Gastroesophageal sphincter (tissue), 4 donors: ENCODE measurements around the gene BRIX1. TPM values are rescaled to one million over a fixed set of nuclear protein-coding genes. Genes with fewer than 3 reads are reported as not detected.
"Not testable (repeated sequence)": the region's sequence is repeated elsewhere in the genome, so short reads cannot be mapped to it uniquely, and the experiment has no call there.

Experiments
- ATAC-seq: fragments of 150-250 bp; one replicate; pipeline ENCODE4 v1.9.1; 2016; ENCODE audit warnings: mild to moderate bottlenecking, moderate library complexity
- H3K27ac ChIP-seq, 4 donors: fragments of 200-600 bp; sonication (generic) in 3 of 4; 1 replicate in 3 of 4; 2 replicates in 1 of 4; pipeline ENCODE4 v1.5.1; 2016 to 2019
- H3K27me3 ChIP-seq: fragments of 200-600 bp; sonication (generic); one replicate; pipeline ENCODE4 v1.5.1; 2019
- H3K36me3 ChIP-seq, 2 donors: fragments of 200-600 bp; sonication (generic); one replicate each; pipeline ENCODE4 v1.5.1; 2019; ENCODE audit warnings: control low read depth in 1 of 2
- H3K4me1 ChIP-seq, 3 donors: fragments of 200-600 bp; sonication (generic); 1 replicate in 2 of 3; 2 replicates in 1 of 3; pipeline ENCODE4 v1.5.1; 2016 to 2019; ENCODE audit warnings: control low read depth in 2 of 3
- H3K4me3 ChIP-seq, 2 donors: fragments of 200-600 bp; sonication (generic); one replicate each; pipeline ENCODE4 v1.5.1; 2019; ENCODE audit warnings: mild to moderate bottlenecking in 1 of 2, moderate library complexity in 1 of 2
- H3K9me3 ChIP-seq, 3 donors: fragments of 200-600 bp; sonication (generic); one replicate each; pipeline ENCODE4 v1.5.1; 2017 to 2019; ENCODE audit warnings: control low read depth in 2 of 3
- EP300 ChIP-seq: sonication (generic); formaldehyde crosslinking; IDR thresholded peaks from one replicate; pipeline ENCODE4 v1.6.1; 2017; ENCODE audit warnings: antibody characterized with exemption, mild to moderate bottlenecking
- POLR2A ChIP-seq, 2 donors: fragments of 450-650 bp; IDR thresholded peaks; one replicate each; pipeline ENCODE4 v1.6.1; 2017; ENCODE audit warnings: antibody characterized with exemption in 2 of 2, mild to moderate bottlenecking in 2 of 2, moderate library complexity in 1 of 2
- POLR2AphosphoS5 ChIP-seq: sonication (generic); formaldehyde crosslinking; IDR thresholded peaks from one replicate; pipeline ENCODE4 v1.6.1; 2017; ENCODE audit warnings: antibody characterized with exemption
- WGBS, 2 donors: methylation state at CpG; one replicate each; pipeline ENCODE4 v1.1.5; 2018; ENCODE audit warnings: low coverage in 1 of 2; 5-methylcytosine and 5-hydroxymethylcytosine counted together
- total RNA-seq, 4 donors: library from RNA; depleted of rRNA; stranded (reverse); fragments of >200 nt; gene quantifications; one replicate each; pipeline ENCODE4 v1.1.0, GENCODE V29; 2016
- TF ChIP-seq, protein P1 (sequence below), 4 experiments: fragments of 200-600 bp in 2 of 4; fragments of 450-650 bp in 2 of 4; sonication (generic) in 1 of 4; IDR thresholded peaks; one replicate each; pipeline ENCODE4 v1.5.1; 2017 to 2019; ENCODE audit warnings: antibody characterized with exemption in 4 of 4, mild to moderate bottlenecking in 2 of 4, moderate library complexity in 2 of 4

The BRIX1 gene
- total RNA-seq, 4 donors from 2014 or later = 22.4 to 34.7 (median 28.9) TPM

DNA sequence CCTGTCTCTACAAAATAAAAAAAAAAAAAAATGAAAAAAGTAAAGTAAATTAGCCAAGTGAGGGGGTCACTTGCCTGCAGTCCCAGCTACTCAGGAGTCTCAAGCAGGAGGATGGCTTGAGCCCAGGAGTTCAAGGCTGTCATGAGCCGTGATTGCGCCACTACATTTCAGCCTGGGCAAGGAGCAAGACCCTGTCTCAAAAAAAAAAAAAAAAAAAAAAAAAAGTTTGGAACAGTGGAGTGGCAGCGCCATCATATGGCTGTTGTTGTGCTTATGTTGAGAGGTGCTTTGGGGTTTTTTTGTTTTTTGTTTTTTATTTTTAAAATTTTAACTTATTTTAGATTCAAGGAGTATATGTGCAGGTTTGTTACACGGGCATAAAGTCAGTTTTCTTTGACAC lies 3.6 kb downstream of the BRIX1 start:
- 72 to 82% methylated on average over 2 to 4 of the region's 4 CpGs for WGBS, 2 donors
- Histone ChIP-seq H3K9me3 (no peaks in the 10 kb centered on the region), H3K4me3 (no peak overlapping the region), H3K27ac (no peak overlapping the region), H3K36me3 (peaks cover 0 to 57% of the 10 kb centered on the region in 2 donors), H3K27me3 (no peaks in the 10 kb centered on the region), H3K4me1 (peaks cover 8 to 40% (median 11%) of the 10 kb centered on the region in 3 donors)
- ATAC-seq = no peak
- TF ChIP-seq, protein P1, sequence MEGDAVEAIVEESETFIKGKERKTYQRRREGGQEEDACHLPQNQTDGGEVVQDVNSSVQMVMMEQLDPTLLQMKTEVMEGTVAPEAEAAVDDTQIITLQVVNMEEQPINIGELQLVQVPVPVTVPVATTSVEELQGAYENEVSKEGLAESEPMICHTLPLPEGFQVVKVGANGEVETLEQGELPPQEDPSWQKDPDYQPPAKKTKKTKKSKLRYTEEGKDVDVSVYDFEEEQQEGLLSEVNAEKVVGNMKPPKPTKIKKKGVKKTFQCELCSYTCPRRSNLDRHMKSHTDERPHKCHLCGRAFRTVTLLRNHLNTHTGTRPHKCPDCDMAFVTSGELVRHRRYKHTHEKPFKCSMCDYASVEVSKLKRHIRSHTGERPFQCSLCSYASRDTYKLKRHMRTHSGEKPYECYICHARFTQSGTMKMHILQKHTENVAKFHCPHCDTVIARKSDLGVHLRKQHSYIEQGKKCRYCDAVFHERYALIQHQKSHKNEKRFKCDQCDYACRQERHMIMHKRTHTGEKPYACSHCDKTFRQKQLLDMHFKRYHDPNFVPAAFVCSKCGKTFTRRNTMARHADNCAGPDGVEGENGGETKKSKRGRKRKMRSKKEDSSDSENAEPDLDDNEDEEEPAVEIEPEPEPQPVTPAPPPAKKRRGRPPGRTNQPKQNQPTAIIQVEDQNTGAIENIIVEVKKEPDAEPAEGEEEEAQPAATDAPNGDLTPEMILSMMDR (IDR thresholded peaks at IDR 0.05) = no peak
- TF ChIP-seq POLR2AphosphoS5 (no peak), POLR2A (IDR thresholded peaks at IDR 0.05) (no peak), EP300 (no peak)

DNA sequence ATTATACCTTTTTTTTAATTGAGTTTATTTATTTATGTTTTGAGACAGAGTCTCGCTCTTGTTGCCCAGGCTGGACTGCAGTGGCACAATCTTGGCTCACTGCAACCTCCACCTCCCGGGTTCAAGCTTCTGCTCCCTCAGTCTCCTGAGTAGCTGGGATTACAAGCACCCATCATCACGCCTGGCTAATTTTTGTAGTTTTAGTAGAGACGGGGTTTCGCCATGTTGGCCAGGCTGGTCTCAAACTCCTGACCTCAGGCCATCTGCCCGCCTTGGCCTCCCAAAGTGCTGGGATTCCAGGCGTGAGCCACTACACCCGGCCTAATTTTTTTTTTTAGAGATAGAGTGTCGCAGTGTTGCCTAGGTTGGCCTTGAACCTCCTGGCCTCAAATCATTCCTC lies 7.7 kb downstream of the BRIX1 start:
- WGBS, 2 donors = 94 to 96% methylated on average over 5 to 9 of the region's 9 CpGs

DNA sequence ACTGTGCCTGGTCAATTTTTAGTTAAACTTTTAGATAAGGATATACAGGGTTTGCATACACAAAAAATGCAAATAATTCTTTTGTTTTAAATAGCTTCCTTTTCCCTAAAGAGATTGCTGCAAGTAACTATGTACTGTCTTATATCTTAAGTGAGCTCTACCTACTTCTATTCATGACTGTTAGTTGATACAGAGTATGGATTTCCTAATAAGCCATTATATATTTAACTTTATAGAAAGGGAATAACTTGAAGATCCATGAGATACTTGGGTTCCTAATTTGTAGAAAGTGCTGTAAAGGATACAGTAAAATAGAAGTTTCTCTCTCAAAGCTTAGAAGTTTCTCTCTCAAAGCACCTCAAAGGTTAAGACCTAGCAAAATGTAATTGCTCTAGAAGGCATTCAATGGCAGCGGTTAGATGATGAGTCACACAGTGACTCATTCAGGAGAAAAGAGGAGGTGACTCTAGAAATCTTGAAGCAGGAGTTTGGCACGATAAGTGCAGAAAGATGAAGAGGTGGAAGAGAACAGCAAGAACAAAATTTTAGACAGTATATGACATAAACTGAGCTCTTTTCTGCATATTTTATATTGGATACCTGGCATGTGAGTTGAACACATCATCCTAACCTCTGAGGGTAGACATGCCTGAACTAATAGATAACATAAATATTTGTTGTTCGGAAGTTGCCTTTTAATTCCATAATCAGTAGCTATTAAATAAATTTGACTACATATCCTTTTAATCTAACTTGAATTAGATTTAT lies 8.4 kb downstream of the BRIX1 start:
- no peaks in the 10 kb centered on the region for H3K9me3 ChIP-seq
- no peak for TF ChIP-seq EP300
- TF ChIP-seq, protein P1 (IDR thresholded peaks at IDR 0.05) = no peak
- no peak for TF ChIP-seq POLR2A (IDR thresholded peaks at IDR 0.05)
- peak; percentile 64 for TF ChIP-seq POLR2AphosphoS5
- H3K27me3 ChIP-seq = no peaks in the 10 kb centered on the region
- 29 to 36% methylated on average over 3 of the region's 3 CpGs for WGBS, 2 donors
- H3K36me3 ChIP-seq = peaks cover 0 to 80% of the 10 kb centered on the region in 2 donors
- ATAC-seq = no peak
- H3K4me1 ChIP-seq = peaks cover 0 to 21% (median 0%) of the 10 kb centered on the region in 3 donors
- peak overlapping the region in 2 of 4 donors; percentile 13 to 65 for H3K27ac ChIP-seq
- H3K4me3 ChIP-seq = no peak overlapping the region

More for the DNA sequence above, 7.7 kb downstream of the BRIX1 start:
- H3K36me3 ChIP-seq = peaks cover 0 to 85% of the 10 kb centered on the region in 2 donors
- H3K4me3 ChIP-seq, ATAC-seq, H3K9me3 ChIP-seq, H3K27me3 ChIP-seq: not testable (repeated sequence)
- peak overlapping the region in 2 of 4 donors; percentile 13 to 65 for H3K27ac ChIP-seq
- peaks cover 0 to 15% (median 0%) of the 10 kb centered on the region in 3 donors for H3K4me1 ChIP-seq

DNA sequence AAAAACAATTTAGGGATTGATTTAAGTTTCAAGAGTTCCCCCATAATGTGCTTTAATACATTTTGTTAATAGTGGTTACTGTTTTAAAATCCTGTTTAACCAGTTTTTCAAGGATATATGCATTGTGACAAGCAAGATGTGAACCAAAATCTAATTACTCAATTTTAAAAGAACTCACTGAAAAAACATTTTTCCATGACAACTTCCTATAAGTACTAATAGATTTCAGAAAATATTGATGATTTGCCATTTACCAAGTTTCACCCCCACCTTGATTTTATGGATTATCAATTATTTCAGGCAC lies 8.9 kb downstream of the BRIX1 start:
- Histone ChIP-seq H3K36me3 (peaks cover 0 to 75% of the 10 kb centered on the region in 2 donors), H3K4me1 (peaks cover 0 to 22% (median 0%) of the 10 kb centered on the region in 3 donors), H3K27ac (peak overlapping the region in 1 of 4 donors; percentile 13), H3K9me3 (no peaks in the 10 kb centered on the region), H3K27me3 (no peaks in the 10 kb centered on the region), H3K4me3 (no peak overlapping the region)
- ATAC-seq = no peak
- TF ChIP-seq, protein P1 (IDR thresholded peaks at IDR 0.05) = no peak
- TF ChIP-seq POLR2A (IDR thresholded peaks at IDR 0.05) = no peak
- no peak for TF ChIP-seq POLR2AphosphoS5
- TF ChIP-seq EP300 = no peak

DNA sequence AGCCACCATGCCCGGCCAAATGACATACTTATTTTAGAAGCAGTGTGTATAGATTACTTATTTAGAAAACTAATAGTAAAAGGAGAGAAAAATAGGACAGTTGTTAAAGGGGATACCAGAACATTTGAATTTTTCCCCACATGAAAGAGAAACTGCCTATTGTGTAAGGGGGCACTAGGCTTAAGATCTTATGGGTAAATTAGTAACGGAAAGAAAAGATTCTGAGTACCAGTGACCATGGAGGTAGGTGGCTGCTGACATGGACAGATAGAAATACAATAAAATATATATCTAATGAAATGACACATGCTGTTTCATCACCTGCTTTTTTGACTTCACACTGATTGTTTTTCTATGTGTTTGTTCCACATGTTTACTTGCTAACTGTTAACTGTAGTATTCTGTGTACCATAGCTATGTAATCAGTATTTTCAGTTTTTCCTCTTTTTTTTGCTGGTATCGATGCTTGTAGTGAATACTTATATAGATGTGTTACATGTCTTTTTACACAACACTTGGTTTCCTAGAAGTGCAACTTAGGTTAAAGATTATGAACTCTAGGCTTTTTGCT lies 10.9 kb downstream of the BRIX1 start:
- no peak overlapping the region for H3K4me3 ChIP-seq
- WGBS, 2 donors = 90 to 95% methylated on average over 2 of the region's 3 CpGs
- H3K27me3 ChIP-seq = no peaks in the 10 kb centered on the region
- H3K4me1 ChIP-seq = peaks cover 7 to 33% (median 8%) of the 10 kb centered on the region in 3 donors
- peaks cover 0 to 55% of the 10 kb centered on the region in 2 donors for H3K36me3 ChIP-seq
- H3K9me3 ChIP-seq = no peaks in the 10 kb centered on the region
- no peak overlapping the region for H3K27ac ChIP-seq
- no peak for TF ChIP-seq EP300
- TF ChIP-seq, protein P1 (IDR thresholded peaks at IDR 0.05) = no peak
- TF ChIP-seq POLR2A (IDR thresholded peaks at IDR 0.05) = no peak
- TF ChIP-seq POLR2AphosphoS5 = no peak
- no peak for ATAC-seq
